ENCODE data around the gene OSBPL7.

GRCh38 chr17:47848198-47848513, 26.6 kb upstream of the OSBPL7 start:
- TF ChIP-seq CTCF (IDR thresholded peaks at IDR 0.05) (no peak), POLR2A (IDR thresholded peaks at IDR 0.05) (no peak)
